ENCODE data around the gene NHSL2. TPM values are rescaled to one million over a fixed set of nuclear protein-coding genes. Genes with fewer than 3 reads are reported as not detected.

NHSL2 gene
- total and polyA plus RNA-seq, 4 experiments from 2014 or later, result 8.1 to 27.2 (median 10.6) TPM

Other genes starting within 250 kb of the NHSL2 start
- not detected for gene CXorf49, start 192.6 kb upstream of the NHSL2 start, total RNA-seq
- not detected for gene CXorf49, start 192.6 kb upstream of the NHSL2 start, polyA plus RNA-seq
- not detected for gene CXorf49B, start 147.5 kb upstream of the NHSL2 start, total RNA-seq
- not detected for gene CXorf49B, start 147.5 kb upstream of the NHSL2 start, polyA plus RNA-seq
- gene RTL5, start 221.1 kb downstream of the NHSL2 start, total RNA-seq, result 1 to 10 TPM; 7.8 to 8.4 TPM
- under 1 TPM in 1 of 2 donors, not detected in 1; 0.20 TPM for gene RTL5, start 221.1 kb downstream of the NHSL2 start, polyA plus RNA-seq